Measurements from ENCODE around the gene SPPL2B.

SPPL2B gene

DNA sequence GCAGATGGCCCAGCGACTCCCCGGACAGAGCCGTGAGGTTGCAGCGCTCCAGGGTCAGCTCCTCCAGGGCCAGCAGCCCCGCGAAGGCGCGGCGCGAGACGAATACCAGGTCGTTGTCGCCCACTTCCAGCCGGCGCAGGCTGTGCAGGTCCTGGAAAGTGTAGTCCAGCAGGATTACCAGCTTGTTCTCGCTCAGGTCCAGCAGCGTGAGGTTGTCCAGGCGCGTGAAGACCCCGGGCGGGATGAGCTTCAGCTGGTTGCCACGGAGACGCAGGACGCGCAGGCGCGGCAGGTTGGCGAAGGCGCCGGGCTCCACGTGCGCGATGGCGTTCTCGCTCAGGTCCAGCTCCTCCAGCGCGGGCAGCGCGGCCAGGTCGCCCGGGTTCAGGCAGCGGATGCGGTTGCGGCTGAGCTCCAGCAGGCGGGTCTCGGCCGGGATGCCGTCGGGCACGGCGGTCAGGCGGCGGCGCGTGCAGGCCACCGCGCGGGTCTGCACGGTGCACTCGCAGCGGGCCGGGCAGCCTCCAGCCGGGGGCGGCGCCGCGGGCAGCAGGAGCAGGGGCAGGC, 37.2 kb upstream of the SPPL2B start:
- peak overlapping the region; percentile 79 for H3K27ac ChIP-seq

DNA sequence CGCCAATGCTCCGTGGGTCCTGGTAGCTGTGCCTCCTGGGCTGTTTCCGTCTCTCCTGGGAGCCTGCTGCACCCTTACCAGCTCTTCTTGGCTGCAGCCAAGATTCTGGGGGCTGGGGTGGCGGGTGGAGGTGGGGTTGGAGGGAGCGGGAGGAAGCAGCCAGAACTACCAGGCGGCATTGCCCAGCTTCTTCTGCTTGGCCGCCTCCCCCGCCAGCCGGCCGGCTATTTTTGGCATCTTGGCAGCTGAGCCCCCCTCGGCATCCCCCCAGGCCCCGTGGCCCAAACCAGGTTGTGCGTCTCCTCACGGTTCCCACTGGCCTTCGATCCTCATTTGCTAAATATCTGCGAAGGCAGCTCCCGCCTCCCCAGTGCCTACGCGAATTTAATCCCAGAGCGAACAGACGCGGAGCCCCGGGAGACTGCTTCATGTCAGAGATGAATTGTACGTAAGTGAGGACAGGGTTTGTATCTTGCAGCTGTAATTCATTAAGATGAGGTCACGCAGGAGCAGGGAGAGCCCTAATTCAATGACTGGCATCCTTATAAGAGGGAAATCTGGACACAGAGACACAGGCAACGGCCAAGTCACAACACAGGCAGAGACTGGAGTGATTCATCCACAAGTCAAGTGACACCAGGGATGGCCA, 33.7 kb upstream of the SPPL2B start:
- TF ChIP-seq, protein P1, sequence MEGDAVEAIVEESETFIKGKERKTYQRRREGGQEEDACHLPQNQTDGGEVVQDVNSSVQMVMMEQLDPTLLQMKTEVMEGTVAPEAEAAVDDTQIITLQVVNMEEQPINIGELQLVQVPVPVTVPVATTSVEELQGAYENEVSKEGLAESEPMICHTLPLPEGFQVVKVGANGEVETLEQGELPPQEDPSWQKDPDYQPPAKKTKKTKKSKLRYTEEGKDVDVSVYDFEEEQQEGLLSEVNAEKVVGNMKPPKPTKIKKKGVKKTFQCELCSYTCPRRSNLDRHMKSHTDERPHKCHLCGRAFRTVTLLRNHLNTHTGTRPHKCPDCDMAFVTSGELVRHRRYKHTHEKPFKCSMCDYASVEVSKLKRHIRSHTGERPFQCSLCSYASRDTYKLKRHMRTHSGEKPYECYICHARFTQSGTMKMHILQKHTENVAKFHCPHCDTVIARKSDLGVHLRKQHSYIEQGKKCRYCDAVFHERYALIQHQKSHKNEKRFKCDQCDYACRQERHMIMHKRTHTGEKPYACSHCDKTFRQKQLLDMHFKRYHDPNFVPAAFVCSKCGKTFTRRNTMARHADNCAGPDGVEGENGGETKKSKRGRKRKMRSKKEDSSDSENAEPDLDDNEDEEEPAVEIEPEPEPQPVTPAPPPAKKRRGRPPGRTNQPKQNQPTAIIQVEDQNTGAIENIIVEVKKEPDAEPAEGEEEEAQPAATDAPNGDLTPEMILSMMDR (conservative IDR thresholded peaks at IDR 0.05) = no peak
- H3K27ac ChIP-seq = no peak overlapping the region

More for the DNA sequence above, 37.2 kb upstream of the SPPL2B start:
- TF ChIP-seq, protein P1 (conservative IDR thresholded peaks at IDR 0.05) = 0 out of 2 replicates have a peak, but pooled peaks have one; percentile 14

DNA sequence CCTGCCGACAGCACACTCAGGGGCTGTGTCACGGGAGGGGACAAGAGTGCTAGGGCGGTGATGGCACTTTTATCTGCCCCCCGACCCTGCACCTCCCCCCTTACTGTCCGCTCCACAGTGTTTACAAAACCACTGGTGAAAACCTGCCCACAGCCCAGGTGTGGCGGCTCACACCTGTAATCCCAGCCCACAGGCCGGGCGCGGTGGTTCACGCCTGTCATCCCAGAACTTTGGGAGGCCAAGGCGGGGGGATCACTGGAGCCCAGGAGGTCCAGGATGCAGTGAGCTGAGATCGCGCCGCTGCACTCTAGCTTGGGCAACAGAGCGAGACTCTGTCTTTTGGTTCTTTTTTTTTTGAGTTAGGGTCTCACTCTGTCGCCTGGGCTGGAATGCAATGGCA, 32.3 kb upstream of the SPPL2B start:
- H3K27ac ChIP-seq = no peak overlapping the region
- TF ChIP-seq, protein P1 (conservative IDR thresholded peaks at IDR 0.05) = no peak

DNA sequence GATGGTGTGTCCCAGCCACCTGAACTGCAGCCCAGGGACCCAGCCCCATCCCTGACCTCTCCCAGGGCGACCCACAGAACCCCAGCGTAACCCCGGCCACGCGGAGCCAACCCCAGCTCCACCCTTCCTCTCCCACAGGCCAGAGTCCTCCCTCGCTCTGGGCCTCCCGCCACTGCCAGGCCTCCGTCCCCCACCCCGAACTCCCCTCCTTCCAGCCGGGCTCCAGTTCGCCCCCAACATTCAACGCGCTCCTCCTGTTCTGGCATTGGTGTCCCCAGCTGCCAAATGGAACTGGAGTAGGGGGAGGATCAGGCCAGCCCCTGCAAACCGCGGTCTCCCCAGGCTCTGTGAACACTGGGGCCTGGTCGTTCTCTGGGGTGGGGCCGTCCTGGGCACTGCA, 28.0 kb upstream of the SPPL2B start:
- H3K27ac ChIP-seq = no peak overlapping the region
- TF ChIP-seq, protein P1 (conservative IDR thresholded peaks at IDR 0.05) = no peak

DNA sequence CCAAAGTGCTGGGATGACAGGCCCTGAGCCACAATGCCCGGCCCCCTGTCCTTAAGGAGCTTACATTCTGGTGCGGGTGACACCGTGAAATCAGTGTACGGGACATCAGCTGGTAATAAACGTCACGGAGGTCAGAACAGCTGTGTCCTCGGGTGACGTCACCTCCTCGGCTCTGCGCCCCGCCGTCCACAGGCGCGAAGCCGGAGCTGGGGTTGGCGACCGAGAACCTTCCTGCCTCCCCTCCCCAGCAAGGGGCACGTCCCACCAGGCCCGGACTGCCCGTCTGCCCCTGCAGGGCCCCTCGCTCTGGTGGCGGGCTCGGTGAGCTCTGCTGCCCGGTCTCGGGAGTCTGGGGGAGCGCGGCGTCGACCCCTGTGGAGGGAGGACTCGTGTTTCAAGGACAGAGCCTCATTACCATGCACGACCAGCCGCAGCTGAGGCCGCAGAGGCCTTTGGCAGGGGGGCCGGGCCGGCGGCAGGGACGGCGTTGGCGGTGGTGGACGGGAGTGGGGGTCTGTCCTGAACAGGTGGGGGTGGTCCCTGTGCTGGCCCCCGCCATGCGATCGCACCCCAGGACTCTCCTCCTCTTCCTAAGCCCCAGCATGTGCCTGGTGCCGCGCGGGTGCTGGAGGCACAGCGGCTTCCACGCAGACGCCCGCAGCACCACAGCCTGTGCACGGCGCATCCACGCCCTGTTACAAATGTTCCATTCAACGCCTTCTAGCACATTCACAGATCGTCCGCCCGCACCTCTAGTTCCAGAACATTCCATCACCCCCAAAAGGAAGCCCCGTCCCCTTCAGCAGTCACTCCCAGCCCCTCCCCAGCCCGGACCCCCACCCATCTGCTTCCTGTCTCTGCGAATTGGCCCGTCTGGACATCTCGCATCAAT, 25.9 kb upstream of the SPPL2B start:
- H3K27ac ChIP-seq = no peak overlapping the region
- TF ChIP-seq, protein P1 (conservative IDR thresholded peaks at IDR 0.05) = no peak

DNA sequence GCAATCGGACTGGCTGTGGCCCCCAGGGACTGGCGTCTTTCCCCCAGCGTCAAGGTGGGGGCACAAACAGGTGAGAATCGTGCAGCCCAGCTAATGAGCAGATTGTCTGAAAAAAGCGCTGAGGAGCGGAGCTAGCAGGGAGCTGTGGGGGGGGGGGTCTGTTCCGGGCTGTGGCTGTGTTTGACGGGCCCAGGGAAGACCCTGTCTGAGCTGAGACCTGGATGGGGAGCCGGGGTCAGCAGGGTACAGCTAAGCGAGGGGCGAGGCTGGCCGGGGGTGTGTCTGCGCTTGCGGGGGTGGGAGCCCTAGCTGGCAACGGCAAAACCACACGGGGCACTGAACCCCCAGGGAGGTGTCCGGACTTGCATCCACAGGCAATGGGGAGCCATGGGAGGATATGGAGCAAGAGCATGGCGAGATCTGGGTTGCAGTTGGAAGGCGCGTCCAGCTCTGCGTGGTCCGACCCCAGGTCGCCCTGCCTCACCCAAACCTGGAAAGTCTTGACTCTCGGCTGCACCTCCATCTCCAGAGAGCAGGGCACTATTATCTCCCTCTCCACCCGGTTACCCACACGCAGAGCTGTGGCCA, 25.2 kb upstream of the SPPL2B start:
- no peak overlapping the region for H3K27ac ChIP-seq
- TF ChIP-seq, protein P1 (conservative IDR thresholded peaks at IDR 0.05) = no peak

Measured in VCaP (cell line).